GM21381 (cell line): ENCODE measurements around the gene ANKS6.

ENCODE experiments used
- ATAC-seq: cut with Tn5 transposase; IDR thresholded peaks from one replicate; pipeline ENCODE4 v1.9.1; 2021; ENCODE audit warnings: mild to moderate bottlenecking, moderate library complexity; ENCODE audit not compliant: unreplicated experiment

The ANKS6 gene

GRCh38 chr9:98815391-98815951 is 19.1 kb upstream of the ANKS6 start:
- ATAC-seq: no peak

- ATAC-seq: no peak
Observed at GRCh38 chr9:98811051-98811650, 14.8 kb upstream of the ANKS6 start.

GRCh38 chr9:98810102-98810842 is 13.9 kb upstream of the ANKS6 start:
- no peak for ATAC-seq

GRCh38 chr9:98809311-98810101 is 13.2 kb upstream of the ANKS6 start:
- no peak for ATAC-seq

GRCh38 chr9:98808875-98809274 is 12.5 kb upstream of the ANKS6 start:
- no peak for ATAC-seq

GRCh38 chr9:98808411-98808815 is 12.1 kb upstream of the ANKS6 start:
- ATAC-seq: no peak

GRCh38 chr9:98807814-98808195 is 11.4 kb upstream of the ANKS6 start:
- ATAC-seq: no peak

- ATAC-seq: no peak
Observed at GRCh38 chr9:98807070-98807813, 10.9 kb upstream of the ANKS6 start, which contains the start of gene GALNT12. Gene GALNT12, plus strand, starts transcription at chr9:98807670. Its CDS starts 29 bp downstream, at chr9:98807699.

GRCh38 chr9:98806394-98807035 is 10.2 kb upstream of the ANKS6 start:
- no peak for ATAC-seq

GRCh38 chr9:98805506-98806272 is 9.3 kb upstream of the ANKS6 start:
- no peak for ATAC-seq

- ATAC-seq: no peak
Observed at GRCh38 chr9:98804083-98804482, 7.7 kb upstream of the ANKS6 start.

- ATAC-seq: no peak
Observed at GRCh38 chr9:98801969-98802371, 5.6 kb upstream of the ANKS6 start.

- no peak for ATAC-seq
Observed at GRCh38 chr9:98801561-98801960, 5.2 kb upstream of the ANKS6 start.

GRCh38 chr9:98798254-98798653 is 1.9 kb upstream of the ANKS6 start:
- ATAC-seq: no peak

- no peak for ATAC-seq
Observed at GRCh38 chr9:98797491-98797890, 1.1 kb upstream of the ANKS6 start.

- ATAC-seq: peak; percentile 45
Observed at GRCh38 chr9:98795970-98796363, 388 bp downstream of the ANKS6 start.

GRCh38 chr9:98795295-98795955 is 930 bp downstream of the ANKS6 start:
- no peak for ATAC-seq

- no peak for ATAC-seq
Observed at GRCh38 chr9:98794802-98795201, 1.6 kb downstream of the ANKS6 start.

- ATAC-seq: no peak
Observed at GRCh38 chr9:98793031-98793430, 3.3 kb downstream of the ANKS6 start.
